ENCODE data around the gene TIGD3. TPM values are rescaled to one million over a fixed set of nuclear protein-coding genes. Genes with fewer than 3 reads are reported as not detected.

TIGD3 gene
- total RNA-seq, 2 experiments from 2014 or later: 0.58 to 1.1 TPM

DNA sequence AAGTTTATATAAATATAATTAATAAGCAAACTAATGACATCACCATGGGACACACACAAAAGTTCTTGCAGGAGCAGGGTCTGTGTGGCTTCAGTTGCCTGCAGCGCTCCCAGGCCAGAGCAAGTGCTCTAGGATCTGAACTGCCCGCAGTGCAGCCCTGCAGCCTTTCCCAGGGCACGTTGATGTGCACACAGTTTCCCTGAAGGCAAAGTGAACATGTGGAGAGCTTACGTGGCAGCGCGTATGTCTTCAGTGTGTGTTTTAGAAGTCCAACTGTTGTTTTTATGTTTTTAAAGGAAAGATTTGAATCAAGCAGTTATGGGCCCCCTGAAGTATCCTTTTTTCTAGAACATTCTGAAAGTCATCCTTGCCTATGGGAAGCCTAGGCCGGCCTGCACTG, 1.2 kb upstream of the TIGD3 start:
- ChIA-PET CTCF (interaction anchor here (0.6 to 5.4 kb wide), 3 partner anchors 22 to 553 kb away, joined by 3 to 48 read pairs (median 3); partner anchors contain the start of gene DPF2), POLR2A (interaction anchor here (0.6 kb wide), 1 partner anchor 9 kb away, joined by 3 read pairs; no protein-coding TSS in a partner anchor)
- Mint-ChIP-seq H3K4me3 (peak overlapping the region; percentile 35), H3K27ac (no peak overlapping the region), H3K9me3 (ENCODE audit: low read depth) (no peaks in the 10 kb centered on the region), H3K27me3 (no peaks in the 10 kb centered on the region), H3K36me3 (ENCODE audit: low read depth) (peaks cover 22% of the 10 kb centered on the region), H3K4me1 (peaks cover 13% of the 10 kb centered on the region)
- intact Hi-C loops (cut with DNase I, micrococcal nuclease): no loop called here
- DNase-seq (no peak), ATAC-seq (no peak)

DNA sequence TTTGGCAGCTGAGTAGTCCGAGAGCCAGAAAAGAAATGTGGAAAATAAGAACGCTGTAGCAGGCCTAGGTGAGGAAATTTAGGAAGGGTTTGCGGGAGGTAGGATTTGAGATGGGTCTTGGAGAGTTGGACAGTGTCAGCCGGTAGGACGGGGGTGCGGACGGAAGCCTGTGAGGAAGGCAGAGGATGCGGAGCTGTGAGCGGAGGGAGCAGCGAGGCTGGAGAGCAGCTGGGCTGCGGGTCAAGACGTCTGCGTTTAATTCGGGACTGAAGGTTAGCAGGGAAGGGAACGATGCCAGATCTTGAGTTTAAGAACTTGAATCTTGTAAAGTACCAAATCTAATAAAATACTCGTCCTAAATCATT, 669 bp upstream of the TIGD3 start:
- intact Hi-C loops (cut with DNase I, micrococcal nuclease): loop anchor here in 1 of 2 experiments (1.0 kb wide), 8 partner anchors 20 to 314 kb away; partner anchors contain the start of genes FRMD8, POLA2, SCYL1 and SLC25A45
- Mint-ChIP-seq H3K27me3 (no peaks in the 10 kb centered on the region), H3K36me3 (ENCODE audit: low read depth) (peaks cover 17% of the 10 kb centered on the region), H3K4me1 (peaks cover 13% of the 10 kb centered on the region), H3K9me3 (ENCODE audit: low read depth) (no peaks in the 10 kb centered on the region), H3K27ac (peak overlapping the region; percentile 32), H3K4me3 (peak overlapping the region; percentile 35)
- ChIA-PET CTCF (interaction anchor here (0.6 kb wide), 1 partner anchor 24 kb away, joined by 4 read pairs; no protein-coding TSS in a partner anchor), POLR2A (interaction anchor here (0.5 to 0.6 kb wide), 3 partner anchors 9 to 145 kb away, joined by 3 read pairs; partner anchors contain the start of gene MALAT1)
- DNase-seq (no peak), ATAC-seq (no peak)

DNA sequence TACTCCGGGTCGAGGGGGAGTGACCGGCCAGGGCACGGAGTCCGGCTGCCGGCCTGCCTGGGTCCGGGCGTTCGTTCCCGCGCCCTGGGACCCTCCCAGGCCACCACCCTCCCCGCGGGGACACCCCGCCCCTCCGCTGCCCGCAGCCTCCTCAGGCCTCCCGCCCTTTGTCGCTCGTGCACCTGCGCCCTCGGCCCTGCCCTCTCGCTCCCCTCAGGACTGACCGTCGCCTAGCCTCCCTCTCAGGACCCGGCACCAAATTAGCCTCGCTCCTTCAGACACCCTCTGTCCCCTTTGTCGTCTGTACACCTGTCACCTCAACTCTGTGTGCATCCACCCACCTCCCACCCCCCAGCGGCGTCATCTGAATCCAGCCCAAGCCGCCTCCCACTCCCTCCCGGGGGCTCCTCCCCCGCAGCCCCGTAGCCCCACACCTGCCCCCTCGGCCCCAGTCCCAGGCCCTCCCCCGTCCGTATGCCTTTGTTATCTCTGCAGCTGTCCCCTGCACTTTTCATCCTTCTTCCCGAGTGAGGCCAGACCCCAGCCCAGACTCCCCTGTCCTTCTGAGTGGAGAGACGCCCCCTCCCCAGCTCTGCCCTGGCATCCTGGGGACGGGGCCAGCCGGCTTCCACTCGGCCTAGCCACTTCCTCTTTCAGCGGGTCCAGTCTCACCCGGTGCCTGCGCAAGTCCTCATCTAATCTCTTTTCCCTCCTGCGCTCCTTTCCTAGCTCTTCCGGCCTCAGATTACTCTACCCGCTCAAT, 643 bp downstream of the TIGD3 start:
- CTCF ChIA-PET: interaction anchor here (1.1 to 1.2 kb wide), 3 partner anchors 25 to 145 kb away, joined by 4 to 6 read pairs (median 4); no protein-coding TSS in a partner anchor
- peaks cover 13% of the 10 kb centered on the region for H3K36me3 Mint-ChIP-seq (ENCODE audit: low read depth)
- peak overlapping the region; percentile 73 for H3K4me3 Mint-ChIP-seq
- POLR2A ChIA-PET: interaction anchor here (1.2 kb wide), 1 partner anchor 21 kb away, joined by 3 read pairs; no protein-coding TSS in a partner anchor
- peak overlapping the region; percentile 42 for H3K27ac Mint-ChIP-seq
- intact Hi-C loops (cut with DNase I, micrococcal nuclease): no loop called here
- H3K4me1 Mint-ChIP-seq: peaks cover 13% of the 10 kb centered on the region
- peak; percentile 71 for DNase-seq
- no peaks in the 10 kb centered on the region for H3K27me3 Mint-ChIP-seq
- ATAC-seq: peak; percentile 18
- H3K9me3 Mint-ChIP-seq (ENCODE audit: low read depth): no peaks in the 10 kb centered on the region

DNA sequence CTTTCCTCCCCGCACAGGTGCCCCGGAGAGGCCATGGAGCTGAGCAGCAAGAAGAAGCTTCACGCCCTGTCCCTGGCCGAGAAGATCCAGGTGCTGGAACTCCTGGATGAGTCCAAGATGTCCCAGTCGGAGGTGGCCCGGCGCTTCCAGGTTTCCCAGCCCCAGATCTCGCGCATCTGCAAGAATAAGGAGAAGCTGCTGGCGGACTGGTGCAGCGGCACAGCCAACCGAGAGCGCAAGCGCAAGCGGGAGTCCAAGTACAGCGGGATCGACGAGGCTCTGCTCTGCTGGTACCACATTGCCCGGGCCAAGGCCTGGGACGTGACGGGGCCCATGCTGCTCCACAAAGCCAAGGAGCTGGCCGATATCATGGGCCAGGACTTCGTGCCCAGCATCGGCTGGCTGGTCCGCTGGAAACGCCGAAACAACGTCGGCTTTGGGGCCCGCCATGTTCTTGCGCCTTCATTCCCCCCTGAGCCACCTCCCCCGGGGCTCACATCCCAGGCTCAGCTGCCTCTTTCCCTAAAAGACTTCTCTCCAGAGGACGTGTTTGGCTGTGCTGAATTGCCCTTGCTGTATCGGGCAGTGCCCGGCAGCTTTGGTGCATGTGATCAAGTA, 1.3 kb downstream of the TIGD3 start:
- Mint-ChIP-seq H3K27me3 (no peaks in the 10 kb centered on the region), H3K9me3 (ENCODE audit: low read depth) (no peaks in the 10 kb centered on the region), H3K4me1 (peaks cover 13% of the 10 kb centered on the region), H3K36me3 (ENCODE audit: low read depth) (peaks cover 11% of the 10 kb centered on the region), H3K27ac (no peak overlapping the region), H3K4me3 (peak overlapping the region; percentile 73)
- CTCF ChIA-PET: interaction anchor here (1.0 to 1.2 kb wide), 5 partner anchors 12 to 144 kb away, joined by 3 to 6 read pairs (median 4); no protein-coding TSS in a partner anchor
- no peak for ATAC-seq
- intact Hi-C loops (cut with DNase I, micrococcal nuclease): no loop called here
- POLR2A ChIA-PET: interaction anchor here (0.6 to 1.2 kb wide), 4 partner anchors 21 to 431 kb away, joined by 3 read pairs; no protein-coding TSS in a partner anchor
- no peak for DNase-seq

DNA sequence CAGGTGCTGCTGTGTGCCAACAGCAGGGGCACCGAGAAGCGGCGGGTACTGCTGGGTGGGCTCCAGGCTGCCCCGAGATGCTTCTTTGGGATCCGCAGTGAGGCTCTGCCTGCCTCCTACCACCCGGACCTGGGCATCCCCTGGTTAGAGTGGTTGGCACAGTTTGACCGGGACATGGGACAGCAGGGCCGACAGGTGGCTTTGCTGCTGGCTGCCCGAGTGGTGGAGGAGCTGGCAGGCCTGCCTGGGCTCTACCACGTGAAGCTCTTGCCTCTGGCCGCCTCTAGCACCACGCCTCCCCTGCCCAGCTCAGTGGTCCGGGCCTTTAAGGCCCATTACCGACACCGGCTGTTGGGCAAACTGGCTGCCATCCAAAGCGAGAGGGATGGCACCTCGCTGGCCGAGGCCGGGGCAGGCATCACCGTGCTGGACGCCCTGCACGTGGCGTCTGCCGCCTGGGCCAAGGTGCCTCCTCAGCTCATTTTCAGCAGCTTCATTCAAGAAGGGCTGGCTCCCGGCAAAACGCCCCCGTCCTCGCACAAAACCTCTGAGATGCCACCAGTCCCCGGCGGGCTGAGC, 1.9 kb downstream of the TIGD3 start:
- no peaks in the 10 kb centered on the region for H3K9me3 Mint-ChIP-seq (ENCODE audit: low read depth)
- POLR2A ChIA-PET: interaction anchor here (0.6 to 1.2 kb wide), 5 partner anchors 22 to 431 kb away, joined by 3 read pairs; no protein-coding TSS in a partner anchor
- H3K4me1 Mint-ChIP-seq: peaks cover 13% of the 10 kb centered on the region
- peak overlapping the region; percentile 59 for H3K4me3 Mint-ChIP-seq
- no peak overlapping the region for H3K27ac Mint-ChIP-seq
- H3K36me3 Mint-ChIP-seq (ENCODE audit: low read depth): peaks cover 10% of the 10 kb centered on the region
- no peaks in the 10 kb centered on the region for H3K27me3 Mint-ChIP-seq
- intact Hi-C loops (cut with DNase I, micrococcal nuclease): no loop called here
- CTCF ChIA-PET: interaction anchor here (0.8 to 1.2 kb wide), 8 partner anchors 11 to 144 kb away, joined by 3 to 6 read pairs (median 4); no protein-coding TSS in a partner anchor
- ATAC-seq (no peak), DNase-seq (no peak)

DNA sequence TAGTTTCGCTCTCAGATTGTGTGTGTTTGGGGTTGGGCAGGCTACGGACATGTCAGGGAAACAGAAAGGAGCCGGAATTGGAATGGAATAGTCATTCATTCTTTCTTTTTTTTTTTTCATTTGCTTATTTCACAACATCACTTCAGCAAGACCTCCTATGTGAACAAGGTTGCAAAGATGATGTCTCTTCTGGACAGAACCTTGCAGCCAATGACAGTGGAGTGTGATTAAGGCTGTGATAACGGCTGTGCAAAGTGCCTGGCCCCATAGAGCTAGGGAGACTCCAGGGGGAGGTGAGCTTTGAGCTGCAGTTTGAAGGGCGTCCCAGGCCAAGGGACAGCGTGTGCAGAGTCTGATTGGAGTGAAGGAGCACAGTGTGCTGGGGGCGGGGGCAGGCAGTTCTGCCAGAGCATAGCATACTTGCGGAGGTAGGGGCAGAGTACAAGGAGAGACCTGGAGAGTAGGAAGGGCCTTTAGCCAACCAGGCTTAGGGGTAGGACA, 3.4 kb downstream of the TIGD3 start:
- intact Hi-C loops (cut with DNase I, micrococcal nuclease): no loop called here
- Mint-ChIP-seq H3K27ac (no peak overlapping the region), H3K4me3 (no peak overlapping the region), H3K9me3 (ENCODE audit: low read depth) (no peaks in the 10 kb centered on the region), H3K27me3 (no peaks in the 10 kb centered on the region), H3K4me1 (peaks cover 22% of the 10 kb centered on the region), H3K36me3 (ENCODE audit: low read depth) (no peaks in the 10 kb centered on the region)
- no peak for DNase-seq
- ChIA-PET POLR2A (no interaction called here), CTCF (interaction anchor here (0.7 to 1.0 kb wide), 3 partner anchors 28 to 43 kb away, joined by 3 to 5 read pairs (median 3); no protein-coding TSS in a partner anchor)
- no peak for ATAC-seq

DNA sequence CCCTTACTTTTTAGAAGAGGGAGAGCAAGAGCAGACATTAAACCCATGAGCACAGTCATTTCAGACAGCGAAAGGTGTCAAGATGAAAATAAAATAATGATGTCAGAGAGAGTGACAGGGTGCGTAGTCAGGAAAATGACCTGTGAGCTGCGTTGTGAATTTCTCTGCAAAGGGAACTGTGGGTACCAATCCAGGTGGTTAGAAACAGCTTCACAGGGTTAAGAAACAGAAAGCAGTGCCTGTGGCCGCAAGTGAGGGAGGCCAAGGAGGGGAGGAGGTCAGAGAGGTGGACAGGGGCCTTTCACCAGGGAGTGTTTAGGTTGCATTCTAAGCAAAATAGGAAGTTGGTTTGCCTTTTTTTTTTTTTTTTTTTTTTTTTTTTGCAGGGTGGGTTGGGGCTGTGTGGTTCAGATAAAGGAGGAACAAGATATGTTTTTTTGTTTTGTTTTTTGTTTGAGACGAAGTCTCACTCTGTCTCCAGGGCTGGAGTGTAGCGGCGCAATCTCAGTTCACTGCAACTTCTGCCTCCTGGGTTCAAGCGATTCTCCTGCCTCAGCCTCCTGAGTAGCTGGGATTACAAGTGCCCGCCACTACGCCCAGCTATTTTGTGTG, 7.9 kb downstream of the TIGD3 start:
- CTCF ChIA-PET: interaction anchor here (0.6 to 2.1 kb wide), 8 partner anchors 10 to 287 kb away, joined by 3 to 9 read pairs (median 3); no protein-coding TSS in a partner anchor
- no peaks in the 10 kb centered on the region for H3K9me3 Mint-ChIP-seq (ENCODE audit: low read depth)
- no peaks in the 10 kb centered on the region for H3K36me3 Mint-ChIP-seq (ENCODE audit: low read depth)

DNA sequence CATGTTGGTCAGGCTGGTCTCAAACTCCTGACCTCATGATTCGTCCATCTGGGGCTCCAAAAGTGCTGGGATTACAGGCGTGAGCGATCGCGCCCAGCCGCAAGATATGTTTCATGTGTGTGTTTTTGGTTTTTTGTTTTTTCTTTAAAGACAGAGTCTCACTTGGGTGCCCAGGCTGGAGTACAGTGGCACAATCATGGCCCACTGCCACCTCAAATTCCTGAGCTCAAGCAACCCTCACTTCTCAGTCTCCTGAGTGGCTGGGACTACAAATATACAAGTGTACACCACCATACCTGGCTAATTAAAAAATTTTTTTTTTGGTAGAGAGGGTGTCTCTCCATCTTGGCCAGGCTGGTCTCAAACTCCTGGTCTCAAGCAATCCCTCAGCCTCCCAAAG, 8.4 kb downstream of the TIGD3 start:
- H3K27ac Mint-ChIP-seq: no peak overlapping the region
- no peak for DNase-seq
- POLR2A ChIA-PET: interaction anchor here (0.6 to 1.3 kb wide), 9 partner anchors 9 to 203 kb away, joined by 3 to 6 read pairs (median 3); partner anchors contain the start of genes DPF2, NEAT1 and POLA2
- CTCF ChIA-PET: interaction anchor here (0.6 to 2.1 kb wide), 7 partner anchors 11 to 407 kb away, joined by 3 to 9 read pairs (median 3); no protein-coding TSS in a partner anchor
- no peak overlapping the region for H3K4me3 Mint-ChIP-seq
- no peaks in the 10 kb centered on the region for H3K36me3 Mint-ChIP-seq (ENCODE audit: low read depth)
- no peaks in the 10 kb centered on the region for H3K9me3 Mint-ChIP-seq (ENCODE audit: low read depth)
- H3K27me3 Mint-ChIP-seq: no peaks in the 10 kb centered on the region
- ATAC-seq: no peak
- peaks cover 10% of the 10 kb centered on the region for H3K4me1 Mint-ChIP-seq
- intact Hi-C loops (cut with DNase I, micrococcal nuclease): loop anchor here in 1 of 2 experiments (10.0 kb wide), 1 partner anchor 52 kb away; no protein-coding TSS in a partner anchor

More for the DNA sequence above, 7.9 kb downstream of the TIGD3 start:
- POLR2A ChIA-PET: interaction anchor here (0.6 to 1.3 kb wide), 9 partner anchors 9 to 204 kb away, joined by 3 to 6 read pairs (median 3); partner anchors contain the start of genes DPF2, NEAT1 and POLA2
- intact Hi-C loops (cut with DNase I, micrococcal nuclease): loop anchor here in 1 of 2 experiments (10.0 kb wide), 1 partner anchor 52 kb away; no protein-coding TSS in a partner anchor
- H3K4me1 Mint-ChIP-seq: peaks cover 10% of the 10 kb centered on the region
- H3K27me3 Mint-ChIP-seq: no peaks in the 10 kb centered on the region
- H3K27ac Mint-ChIP-seq: peak overlapping the region; percentile 86
- no peak overlapping the region for H3K4me3 Mint-ChIP-seq
- ATAC-seq (peak; percentile 83), DNase-seq (peak; percentile 49)

DNA sequence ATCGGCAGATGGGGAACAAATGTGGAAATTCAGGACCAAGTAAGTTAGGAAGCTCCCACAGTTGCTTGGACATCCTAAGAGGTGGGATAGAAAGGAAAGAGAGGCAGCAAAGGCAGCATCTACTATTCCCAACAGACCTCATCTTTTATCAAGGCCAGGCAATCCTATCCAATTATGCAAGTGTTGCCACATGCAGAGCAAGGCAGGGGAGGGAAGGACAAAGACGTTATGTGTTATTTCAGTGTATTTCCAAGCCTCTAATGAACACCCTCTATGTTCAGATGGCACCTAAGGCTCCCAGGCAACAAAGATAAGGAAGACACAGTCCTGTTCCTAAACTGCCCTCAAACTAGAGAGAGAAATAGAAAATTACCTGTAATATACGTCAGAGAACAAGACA, 9.2 kb downstream of the TIGD3 start:
- intact Hi-C loops (cut with DNase I, micrococcal nuclease): loop anchor here in 1 of 2 experiments (10.0 kb wide), 1 partner anchor 51 kb away; no protein-coding TSS in a partner anchor
- DNase-seq (no peak), ATAC-seq (no peak)
- CTCF ChIA-PET: interaction anchor here (1.3 kb wide), 1 partner anchor 12 kb away, joined by 3 read pairs; no protein-coding TSS in a partner anchor
- H3K27me3 Mint-ChIP-seq: no peaks in the 10 kb centered on the region
- no peaks in the 10 kb centered on the region for H3K9me3 Mint-ChIP-seq (ENCODE audit: low read depth)
- POLR2A ChIA-PET: no interaction called here
- H3K4me1 Mint-ChIP-seq: peaks cover 10% of the 10 kb centered on the region
- no peak overlapping the region for H3K27ac Mint-ChIP-seq
- H3K4me3 Mint-ChIP-seq: no peak overlapping the region
- no peaks in the 10 kb centered on the region for H3K36me3 Mint-ChIP-seq (ENCODE audit: low read depth)

DNA sequence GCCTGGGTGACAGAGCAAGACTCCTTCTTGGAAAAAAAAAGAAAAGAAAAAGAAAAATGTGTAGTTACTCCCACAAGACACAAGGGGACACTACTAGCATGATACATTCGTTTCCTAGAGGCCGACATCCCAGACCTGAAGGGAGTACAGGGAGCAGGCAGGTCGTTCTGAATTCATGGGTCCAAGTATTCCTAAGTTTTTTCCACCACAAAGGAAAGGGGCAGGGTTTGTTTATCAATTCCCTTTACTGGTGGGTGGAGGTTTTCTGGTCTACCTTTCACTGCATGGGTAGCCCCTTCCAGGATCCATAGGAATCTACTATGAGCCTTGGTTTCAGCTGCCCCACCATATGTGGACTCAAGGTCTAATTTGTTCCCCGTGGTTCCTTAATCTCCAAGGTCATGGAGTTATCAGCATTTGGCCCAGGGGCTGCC, 11.8 kb downstream of the TIGD3 start:
- DNase-seq: peak; percentile 48
- intact Hi-C loops (cut with DNase I, micrococcal nuclease): loop anchor here (1.0 to 10.0 kb wide), 7 partner anchors 16 to 221 kb away; partner anchors contain the start of gene SLC25A45 (in 1 of the 2)
- no peak overlapping the region for H3K27ac Mint-ChIP-seq
- H3K4me1 Mint-ChIP-seq: peaks cover 10% of the 10 kb centered on the region
- no peaks in the 10 kb centered on the region for H3K36me3 Mint-ChIP-seq (ENCODE audit: low read depth)
- no peaks in the 10 kb centered on the region for H3K27me3 Mint-ChIP-seq
- peak; percentile 72 for ATAC-seq
- ChIA-PET CTCF (interaction anchor here (0.6 to 1.8 kb wide), 3 partner anchors 141 to 280 kb away, joined by 3 to 12 read pairs (median 3); no protein-coding TSS in a partner anchor), POLR2A (no interaction called here)
- H3K9me3 Mint-ChIP-seq (ENCODE audit: low read depth): no peaks in the 10 kb centered on the region
- H3K4me3 Mint-ChIP-seq: no peak overlapping the region
